ENCODE data around the gene XXYLT1. TPM values are rescaled to one million over a fixed set of nuclear protein-coding genes. Genes with fewer than 3 reads are reported as not detected.

XXYLT1 gene
- polyA plus RNA-seq, 2 of the 4 experiments (the other 2 are of a cell fraction): 11.9 to 12.0 TPM

GRCh38 chr3:195179776-195180489, 91.0 kb downstream of the XXYLT1 start:
- no peak for ATAC-seq
- CTCF ChIA-PET: interaction anchor here (1.0 to 1.4 kb wide), 2 partner anchors 9 to 498 kb away, joined by 3 to 4 read pairs; no protein-coding TSS in a partner anchor

GRCh38 chr3:195178124-195178910, 92.6 kb downstream of the XXYLT1 start:
- DNase-seq (ENCODE audit: low read depth in 1 of 2, low spot score in 1 of 2): no peak
- Histone ChIP-seq H3K4me2 (no peak overlapping the region), H3K4me3 (no peak overlapping the region), H3K4me1 (no peaks in the 10 kb centered on the region), H3K9me3 (no peaks in the 10 kb centered on the region), H3K27ac (no peak overlapping the region)
- ChIA-PET POLR2A (no interaction called here), CTCF (no interaction called here)
- WGBS (ENCODE audit: missing lambda C conversion rate): 91% methylated on average over 17 of the region's 17 CpGs
- ATAC-seq: no peak
- FAIRE-seq: no peak
- no peak for TF ChIP-seq E2F6 (IDR thresholded peaks at IDR 0.05; ENCODE audit: borderline replicate concordance, low read depth)
- TF ChIP-seq PHF8 (IDR thresholded peaks at IDR 0.05; ENCODE audit: borderline replicate concordance, low read depth): no peak
- TF ChIP-seq NPAS2 (CRISPR knock-in tag; IDR thresholded peaks at IDR 0.05; ENCODE audit: borderline replicate concordance): no peak
- TF ChIP-seq CBX8 (IDR thresholded peaks at IDR 0.05): no peak
- TF ChIP-seq HMGXB4 (CRISPR knock-in tag; IDR thresholded peaks at IDR 0.05; ENCODE audit: borderline replicate concordance): no peak
- TF ChIP-seq FOSL2 (IDR thresholded peaks at IDR 0.05): no peak
- no peak for TF ChIP-seq FOSL2 (CRISPR knock-in tag; IDR thresholded peaks at IDR 0.05)
- no peak for TF ChIP-seq EP300 (IDR thresholded peaks at IDR 0.05)
- no peak for TF ChIP-seq KDM1A (IDR thresholded peaks at IDR 0.05; ENCODE audit: low read depth)
- no peak for TF ChIP-seq HOXB5 (CRISPR knock-in tag; IDR thresholded peaks at IDR 0.05)
- no peak for TF ChIP-seq RNF2 (IDR thresholded peaks at IDR 0.05; ENCODE audit: borderline replicate concordance, low read depth)
- no peak for TF ChIP-seq MAZ (IDR thresholded peaks at IDR 0.05; ENCODE audit: borderline replicate concordance, low read depth, low read length)
- no peak for TF ChIP-seq EHMT2 (IDR thresholded peaks at IDR 0.05; ENCODE audit: low read depth)
- no peak for TF ChIP-seq ATOH8 (CRISPR knock-in tag; IDR thresholded peaks at IDR 0.05; ENCODE audit: low read depth)
- TF ChIP-seq BHLHE40 (IDR thresholded peaks at IDR 0.05; ENCODE audit: low read depth, low read length): no peak
- no peak for TF ChIP-seq JUNB (IDR thresholded peaks at IDR 0.05)
- TF ChIP-seq MAFK (IDR thresholded peaks at IDR 0.05; ENCODE audit: partially characterized antibody): no peak
- TF ChIP-seq RCOR1 (IDR thresholded peaks at IDR 0.05; ENCODE audit: low read depth, low read length): no peak
- no peak for TF ChIP-seq BCL3 (IDR thresholded peaks at IDR 0.05)

More at GRCh38 chr3:195179776-195180489, 91.0 kb downstream of the XXYLT1 start:
- TF ChIP-seq MAFK (IDR thresholded peaks at IDR 0.05; ENCODE audit: partially characterized antibody) (no peak), HEYL (CRISPR knock-in tag; IDR thresholded peaks at IDR 0.05) (no peak), TFCP2L1 (CRISPR knock-in tag; IDR thresholded peaks at IDR 0.05) (no peak), ATOH8 (CRISPR knock-in tag; IDR thresholded peaks at IDR 0.05; ENCODE audit: low read depth) (no peak), CHD4 (IDR thresholded peaks at IDR 0.05; ENCODE audit: borderline replicate concordance) (no peak), BHLHE40 (IDR thresholded peaks at IDR 0.05; ENCODE audit: low read depth, low read length) (no peak)
- Histone ChIP-seq H3K27ac (no peak overlapping the region), H3K4me3 (no peak overlapping the region), H3K9me3 (no peaks in the 10 kb centered on the region), H3K4me2 (no peak overlapping the region), H3K4me1 (no peaks in the 10 kb centered on the region)
- no peak for DNase-seq (ENCODE audit: low read depth in 1 of 2, low spot score in 1 of 2)
- 85% methylated on average over 24 of the region's 24 CpGs for WGBS (ENCODE audit: missing lambda C conversion rate)
- POLR2A ChIA-PET: no interaction called here
- no peak for FAIRE-seq

Data from A549 (cell line).